MM.1S (cell line): Measurements from ENCODE around the gene ATM.

Experiments
- DNase-seq: peaks from one replicate; pipeline ENCODE4 v3.0.0-alpha.2; 2015
- H2AFZ ChIP-seq: fragments of 300-600 bp; sonication (generic); 2 replicates; pipeline ENCODE4 v1.6.0; 2016; ENCODE audit warnings: antibody characterized with exemption, low read length
- H3F3A ChIP-seq: fragments of 300-600 bp; sonication (generic); 2 replicates; pipeline ENCODE4 v1.6.1; 2016; ENCODE audit warnings: mild to moderate bottlenecking, antibody characterized with exemption, low read length, moderate library complexity, mixed read lengths; ENCODE audit not compliant: insufficient read depth
- H3K27ac ChIP-seq: fragments of 300-600 bp; sonication (generic); 2 replicates; pipeline ENCODE4 v1.5.1; 2016; ENCODE audit warnings: mild to moderate bottlenecking, low read length
- H3K27me3 ChIP-seq: fragments of 300-600 bp; sonication (generic); replicated peaks from 2 replicates; pipeline ENCODE4 v1.6.0; 2016; ENCODE audit warnings: low read length; ENCODE audit not compliant: insufficient read depth
- H3K36me3 ChIP-seq: fragments of 300-600 bp; sonication (generic); replicated peaks from 2 replicates; pipeline ENCODE4 v1.6.1; 2016; ENCODE audit warnings: mild to moderate bottlenecking, low read length, mixed read lengths; ENCODE audit not compliant: insufficient read depth
- H3K4me1 ChIP-seq: fragments of 300-600 bp; sonication (generic); 2 replicates; pipeline ENCODE4 v1.6.1; 2016; ENCODE audit warnings: low read length, mixed read lengths
- H3K4me2 ChIP-seq: fragments of 300-600 bp; sonication (generic); 2 replicates; pipeline ENCODE4 v1.6.0; 2016; ENCODE audit warnings: low read depth, low read length
- H3K4me3 ChIP-seq: fragments of 300-600 bp; sonication (generic); 2 replicates; pipeline ENCODE4 v1.5.1; 2016; ENCODE audit warnings: low read length, mixed read lengths
- H3K79me2 ChIP-seq: fragments of 300-600 bp; sonication (generic); 2 replicates; pipeline ENCODE4 v1.6.1; 2016; ENCODE audit warnings: mixed run types, low read length, mixed read lengths
- H3K9ac ChIP-seq: fragments of 300-600 bp; sonication (generic); 2 replicates; pipeline ENCODE4 v1.6.1; 2016; ENCODE audit warnings: low read length, mixed read lengths
- H3K9me2 ChIP-seq: fragments of 300-600 bp; sonication (generic); replicated peaks from 2 replicates; pipeline ENCODE4 v1.6.1; 2016; ENCODE audit warnings: mild to moderate bottlenecking, low read length, mixed read lengths; ENCODE audit not compliant: insufficient read depth
- H3K9me3 ChIP-seq: fragments of 300-600 bp; sonication (generic); replicated peaks from 2 replicates; pipeline ENCODE4 v1.6.1; 2016; ENCODE audit warnings: mild to moderate bottlenecking, low read length, mixed read lengths; ENCODE audit not compliant: insufficient read depth
- H4K20me1 ChIP-seq: fragments of 300-600 bp; sonication (generic); 2 replicates; pipeline ENCODE4 v1.6.1; 2016; ENCODE audit warnings: mild to moderate bottlenecking, low read length, moderate library complexity, mixed read lengths; ENCODE audit not compliant: insufficient read depth
- EZH2 ChIP-seq: fragments of 300-600 bp; sonication (generic); optimal IDR thresholded peaks from 2 replicates; pipeline ENCODE3; 2017; ENCODE audit warnings: low read depth, mild to moderate bottlenecking, antibody characterized with exemption, low read length, mixed read lengths
- EZH2phosphoT487 ChIP-seq: fragments of 300-600 bp; sonication (generic); IDR thresholded peaks from 2 replicates; pipeline ENCODE4 v1.6.1; 2018; ENCODE audit warnings: antibody characterized with exemption, low read length
- TF ChIP-seq, protein P1 (sequence below): fragments of 300-600 bp; sonication (generic); IDR thresholded peaks from 2 replicates; pipeline ENCODE4 v1.5.1; 2016; ENCODE audit warnings: antibody characterized with exemption, low read length, mixed read lengths

Gene ATM

DNA sequence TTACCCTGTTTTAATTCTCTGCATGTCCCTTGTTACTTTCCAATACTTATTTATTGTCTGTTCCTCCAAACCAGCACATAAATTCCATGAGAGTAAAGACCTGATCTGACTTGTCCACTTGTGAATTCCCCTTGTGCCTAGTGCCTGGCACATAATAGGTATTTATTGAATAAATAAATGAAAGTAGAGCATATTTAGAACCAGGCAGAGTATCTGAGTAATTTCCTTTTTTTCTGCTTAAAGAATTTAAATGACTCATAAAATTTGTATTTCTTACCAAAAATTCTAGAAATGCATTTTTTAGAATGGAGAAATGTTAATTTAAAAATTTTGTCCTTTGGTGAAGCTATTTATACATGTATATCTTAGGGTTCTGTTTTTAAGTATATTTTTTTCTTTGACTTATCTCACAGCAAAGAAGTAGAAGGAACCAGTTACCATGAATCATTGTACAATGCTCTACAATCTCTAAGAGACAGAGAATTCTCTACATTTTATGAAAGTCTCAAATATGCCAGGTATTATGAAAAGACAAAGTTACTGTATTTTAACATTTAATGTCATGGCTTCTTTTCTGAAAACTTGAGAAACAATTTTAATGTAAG, 96.8 kb downstream of the ATM start:
- no peaks in the 10 kb centered on the region for H4K20me1 ChIP-seq
- TF ChIP-seq EZH2 (no peak), EZH2phosphoT487 (no peak)
- TF ChIP-seq, protein P1, sequence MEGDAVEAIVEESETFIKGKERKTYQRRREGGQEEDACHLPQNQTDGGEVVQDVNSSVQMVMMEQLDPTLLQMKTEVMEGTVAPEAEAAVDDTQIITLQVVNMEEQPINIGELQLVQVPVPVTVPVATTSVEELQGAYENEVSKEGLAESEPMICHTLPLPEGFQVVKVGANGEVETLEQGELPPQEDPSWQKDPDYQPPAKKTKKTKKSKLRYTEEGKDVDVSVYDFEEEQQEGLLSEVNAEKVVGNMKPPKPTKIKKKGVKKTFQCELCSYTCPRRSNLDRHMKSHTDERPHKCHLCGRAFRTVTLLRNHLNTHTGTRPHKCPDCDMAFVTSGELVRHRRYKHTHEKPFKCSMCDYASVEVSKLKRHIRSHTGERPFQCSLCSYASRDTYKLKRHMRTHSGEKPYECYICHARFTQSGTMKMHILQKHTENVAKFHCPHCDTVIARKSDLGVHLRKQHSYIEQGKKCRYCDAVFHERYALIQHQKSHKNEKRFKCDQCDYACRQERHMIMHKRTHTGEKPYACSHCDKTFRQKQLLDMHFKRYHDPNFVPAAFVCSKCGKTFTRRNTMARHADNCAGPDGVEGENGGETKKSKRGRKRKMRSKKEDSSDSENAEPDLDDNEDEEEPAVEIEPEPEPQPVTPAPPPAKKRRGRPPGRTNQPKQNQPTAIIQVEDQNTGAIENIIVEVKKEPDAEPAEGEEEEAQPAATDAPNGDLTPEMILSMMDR = no peak
- no peaks in the 10 kb centered on the region for H3K9me3 ChIP-seq
- H2AFZ ChIP-seq = no peak overlapping the region
- no peak overlapping the region for H3K4me2 ChIP-seq
- H3K27me3 ChIP-seq = no peaks in the 10 kb centered on the region
- H3K9ac ChIP-seq = no peak overlapping the region
- H3K27ac ChIP-seq = no peak overlapping the region
- H3K9me2 ChIP-seq = no peaks in the 10 kb centered on the region
- H3K4me3 ChIP-seq = no peak overlapping the region
- H3K79me2 ChIP-seq = no peaks in the 10 kb centered on the region
- H3K36me3 ChIP-seq = no peaks in the 10 kb centered on the region; the same call in 1 of the 2 replicates
- no peaks in the 10 kb centered on the region for H3F3A ChIP-seq
- DNase-seq = no peak
- no peaks in the 10 kb centered on the region for H3K4me1 ChIP-seq

DNA sequence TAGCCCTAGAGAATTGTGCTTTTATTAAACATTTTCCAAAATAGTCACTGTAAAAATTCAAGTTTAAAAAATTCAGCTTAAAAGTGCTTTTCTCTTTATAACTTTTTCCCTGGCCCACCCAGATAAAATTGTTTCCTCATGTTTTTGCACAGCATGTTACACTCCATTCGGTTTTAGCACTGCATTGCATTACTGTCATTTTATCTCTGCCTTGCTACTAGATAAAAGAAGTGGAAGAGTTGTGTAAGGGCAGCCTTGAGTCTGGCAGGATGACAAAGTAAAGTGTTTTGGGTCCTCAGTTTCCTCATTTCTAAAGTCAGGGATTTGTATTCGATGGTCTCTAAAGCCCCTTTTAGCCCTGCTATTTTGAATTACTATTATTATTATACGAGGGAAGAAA, 99.8 kb downstream of the ATM start:
- Histone ChIP-seq H3K36me3 (no peaks in the 10 kb centered on the region; the same call in 1 of the 2 replicates), H3F3A (no peaks in the 10 kb centered on the region), H3K27me3 (no peaks in the 10 kb centered on the region), H3K9ac (no peak overlapping the region), H3K79me2 (no peaks in the 10 kb centered on the region), H3K9me2 (no peaks in the 10 kb centered on the region), H4K20me1 (no peaks in the 10 kb centered on the region), H2AFZ (no peak overlapping the region), H3K4me1 (no peaks in the 10 kb centered on the region), H3K9me3 (no peaks in the 10 kb centered on the region), H3K27ac (no peak overlapping the region), H3K4me3 (no peak overlapping the region), H3K4me2 (no peak overlapping the region)
- TF ChIP-seq EZH2 = no peak
- TF ChIP-seq, protein P1 = no peak
- TF ChIP-seq EZH2phosphoT487 = no peak
- DNase-seq = no peak

DNA sequence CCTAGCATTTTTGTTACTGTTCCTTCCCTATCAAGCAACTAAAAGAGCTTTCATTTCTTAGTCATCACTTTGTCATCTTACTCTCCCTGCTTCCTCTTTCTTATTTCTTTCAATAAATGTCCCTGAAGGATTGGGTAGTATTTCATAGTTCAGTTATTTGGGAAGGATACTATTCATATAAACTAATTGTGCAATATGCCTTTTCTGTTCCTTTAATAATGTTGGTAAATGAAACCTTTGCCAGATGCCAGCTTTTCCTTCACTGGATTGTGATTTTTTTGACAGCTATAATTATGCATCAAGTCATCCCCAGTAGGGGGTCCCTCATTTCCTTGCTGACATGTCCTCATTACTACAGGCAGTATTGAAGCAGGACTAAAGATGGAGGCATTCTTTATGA, 101.7 kb downstream of the ATM start:
- no peaks in the 10 kb centered on the region for H3K9me3 ChIP-seq
- TF ChIP-seq EZH2phosphoT487 = no peak
- TF ChIP-seq EZH2 = no peak
- TF ChIP-seq, protein P1 = no peak
- H3K9me2 ChIP-seq = no peaks in the 10 kb centered on the region
- no peak overlapping the region for H3K27ac ChIP-seq
- no peak for DNase-seq
- H3K79me2 ChIP-seq = no peaks in the 10 kb centered on the region
- H3K4me2 ChIP-seq = no peak overlapping the region
- H3K4me1 ChIP-seq = no peaks in the 10 kb centered on the region
- H3K36me3 ChIP-seq = no peaks in the 10 kb centered on the region; the same call in 1 of the 2 replicates
- no peak overlapping the region for H2AFZ ChIP-seq
- no peaks in the 10 kb centered on the region for H3K27me3 ChIP-seq
- no peak overlapping the region for H3K9ac ChIP-seq
- H3K4me3 ChIP-seq = no peak overlapping the region
- H3F3A ChIP-seq = no peaks in the 10 kb centered on the region
- no peaks in the 10 kb centered on the region for H4K20me1 ChIP-seq
